Loucy (cell line): ENCODE results near the gene CLTCL1.
"Not testable (repeated sequence)": the region's sequence is repeated elsewhere in the genome, so short reads cannot be mapped to it uniquely, and the experiment has no call there.

Source experiments
- EZH2phosphoT487 ChIP-seq: fragments of 200-600 bp; IDR thresholded peaks from 2 replicates; pipeline ENCODE4 v1.6.1; 2018; ENCODE audit warnings: antibody characterized with exemption, mild to moderate bottlenecking, moderate library complexity, borderline replicate concordance
- TF ChIP-seq, protein P1 (sequence below): fragments of 200-600 bp; sonication (generic); conservative IDR thresholded peaks from 2 replicates; pipeline ENCODE4 v1.5.1; 2014; ENCODE audit warnings: mild to moderate bottlenecking, antibody characterized with exemption, low read length

GRCh38 chr22:19256362-19256761 is 35.2 kb downstream of the CLTCL1 start:
- TF ChIP-seq, protein P1, sequence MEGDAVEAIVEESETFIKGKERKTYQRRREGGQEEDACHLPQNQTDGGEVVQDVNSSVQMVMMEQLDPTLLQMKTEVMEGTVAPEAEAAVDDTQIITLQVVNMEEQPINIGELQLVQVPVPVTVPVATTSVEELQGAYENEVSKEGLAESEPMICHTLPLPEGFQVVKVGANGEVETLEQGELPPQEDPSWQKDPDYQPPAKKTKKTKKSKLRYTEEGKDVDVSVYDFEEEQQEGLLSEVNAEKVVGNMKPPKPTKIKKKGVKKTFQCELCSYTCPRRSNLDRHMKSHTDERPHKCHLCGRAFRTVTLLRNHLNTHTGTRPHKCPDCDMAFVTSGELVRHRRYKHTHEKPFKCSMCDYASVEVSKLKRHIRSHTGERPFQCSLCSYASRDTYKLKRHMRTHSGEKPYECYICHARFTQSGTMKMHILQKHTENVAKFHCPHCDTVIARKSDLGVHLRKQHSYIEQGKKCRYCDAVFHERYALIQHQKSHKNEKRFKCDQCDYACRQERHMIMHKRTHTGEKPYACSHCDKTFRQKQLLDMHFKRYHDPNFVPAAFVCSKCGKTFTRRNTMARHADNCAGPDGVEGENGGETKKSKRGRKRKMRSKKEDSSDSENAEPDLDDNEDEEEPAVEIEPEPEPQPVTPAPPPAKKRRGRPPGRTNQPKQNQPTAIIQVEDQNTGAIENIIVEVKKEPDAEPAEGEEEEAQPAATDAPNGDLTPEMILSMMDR, result not testable (repeated sequence)
- TF ChIP-seq EZH2phosphoT487, result not testable (repeated sequence)
